PFSK-1 (cell line): ENCODE results near the gene CNIH3.

Experiments
- POLR2AphosphoS5 ChIP-seq: IDR thresholded peaks from 2 replicates; pipeline ENCODE4 v1.6.1; 2012; ENCODE audit warnings: low read depth, mild to moderate bottlenecking, control low read depth, low read length, moderate library complexity
- REST ChIP-seq, 2 experiments: IDR thresholded peaks; 2 replicates each; pipeline versions ENCODE4 v1.6.1 to v1.8.0; 2011 to 2012; ENCODE audit warnings: low read depth in 2 of 2, low read length in 2 of 2, control low read depth in 1 of 2, inconsistent platforms in 1 of 2, mild to moderate bottlenecking in 1 of 2, moderate library complexity in 1 of 2; ENCODE audit not compliant: insufficient read depth in 1 of 2
- SIN3A ChIP-seq: IDR thresholded peaks from 2 replicates; pipeline ENCODE4 v1.6.1; 2012; ENCODE audit warnings: mild to moderate bottlenecking, low read length, moderate library complexity, borderline replicate concordance; ENCODE audit not compliant: insufficient read depth
- TAF1 ChIP-seq: IDR thresholded peaks from 2 replicates; pipeline ENCODE4 v1.6.1; 2012; ENCODE audit warnings: low read length, control low read depth, borderline replicate concordance; ENCODE audit not compliant: insufficient read depth

GRCh38 chr1:224763126-224763775, 147.1 kb downstream of the CNIH3 start:
- TF ChIP-seq REST (IDR thresholded peaks at IDR 0.05; ENCODE audit: insufficient read depth in 1 of 2, low read depth in 2 of 2, low read length in 2 of 2) = no peak
- no peak for TF ChIP-seq TAF1
- no peak for TF ChIP-seq POLR2AphosphoS5
- no peak for TF ChIP-seq SIN3A
